ENCODE data around the gene NEGR1.

The NEGR1 gene

GRCh38 chr1:72018562-72018961 is 263.8 kb downstream of the NEGR1 start:
- no peak for TF ChIP-seq CTCF (IDR thresholded peaks at IDR 0.05; ENCODE audit: low read depth, low read length, missing control alignments)
- no peak for DNase-seq (ENCODE audit: low read depth)
- in situ Hi-C loops (cut with HindIII; ENCODE audit: low sequenced_read_pairs), result no loop called here

DNA sequence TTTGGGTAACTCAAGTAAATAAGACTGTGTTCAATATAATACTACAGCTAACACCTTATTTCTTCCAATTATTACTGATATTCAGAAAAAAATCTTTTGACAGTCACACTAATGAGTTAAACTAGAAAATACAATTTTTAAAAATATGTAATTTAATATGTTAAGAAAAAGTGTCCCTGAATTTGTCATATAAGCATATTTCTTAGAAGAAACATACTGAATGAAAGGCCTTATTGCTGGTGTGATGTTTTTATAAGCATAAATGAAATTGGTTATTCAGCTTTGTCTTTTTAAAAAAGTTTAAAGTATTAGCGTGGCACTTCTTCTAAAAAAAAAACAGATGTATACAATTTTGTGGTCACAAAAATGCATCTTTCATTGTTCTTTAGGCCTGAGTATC is 267.3 kb downstream of the NEGR1 start:
- no peak for DNase-seq (ENCODE audit: low read depth)
- no peak overlapping the region for H3K4me3 ChIP-seq (ENCODE audit: low read depth, low read length)
- no peak for TF ChIP-seq CTCF (IDR thresholded peaks at IDR 0.05; ENCODE audit: low read depth, low read length, missing control alignments)
- in situ Hi-C loops (cut with HindIII; ENCODE audit: low sequenced_read_pairs), result no loop called here

More at GRCh38 chr1:72018562-72018961, 263.8 kb downstream of the NEGR1 start:
- H3K4me3 ChIP-seq (ENCODE audit: low read depth, low read length), result no peak overlapping the region

DNA sequence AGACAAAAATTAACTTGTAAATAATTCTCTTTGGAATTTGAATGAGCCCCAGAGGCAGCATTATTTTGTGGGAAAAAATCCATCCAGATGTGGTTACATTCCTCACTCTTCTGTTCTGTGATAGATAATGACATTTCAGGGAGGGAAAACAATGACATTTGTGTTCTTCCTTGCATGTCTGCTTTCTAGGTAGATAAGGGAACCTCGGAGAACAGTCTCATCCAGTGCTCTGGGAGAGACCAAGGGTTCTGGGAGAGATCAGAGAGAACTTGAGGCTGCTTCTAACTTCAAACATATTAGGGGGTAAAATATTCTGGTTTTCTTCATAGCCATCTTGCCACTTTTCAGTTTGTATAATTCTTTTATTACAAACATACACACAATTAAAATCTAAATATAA is 269.2 kb downstream of the NEGR1 start:
- TF ChIP-seq CTCF (IDR thresholded peaks at IDR 0.05; ENCODE audit: low read depth, low read length, missing control alignments), result no peak
- in situ Hi-C loops (cut with HindIII; ENCODE audit: low sequenced_read_pairs), result no loop called here
- H3K4me3 ChIP-seq (ENCODE audit: low read depth, low read length), result no peak overlapping the region
- no peak for DNase-seq (ENCODE audit: low read depth)

DNA sequence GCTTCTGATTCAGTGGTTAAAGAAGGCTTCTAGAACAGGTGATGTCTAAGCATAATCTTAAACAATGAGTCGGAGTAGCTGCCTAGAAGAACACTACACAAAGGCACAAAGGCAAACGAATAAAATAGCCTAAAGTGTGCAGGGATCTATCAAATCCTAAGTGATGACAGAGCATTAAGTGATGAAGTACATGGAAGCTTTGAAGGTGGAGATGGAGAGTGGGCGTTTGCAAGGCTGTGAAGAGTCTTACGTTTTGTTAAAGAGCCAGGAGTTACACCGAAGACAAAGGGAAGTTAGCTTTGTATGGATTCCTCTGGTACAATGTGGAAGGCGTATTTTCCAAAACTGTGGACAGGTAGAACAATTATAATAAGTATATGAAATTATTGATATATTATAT is 270.6 kb downstream of the NEGR1 start:
- in situ Hi-C loops (cut with HindIII; ENCODE audit: low sequenced_read_pairs), result no loop called here
- no peak for TF ChIP-seq CTCF (IDR thresholded peaks at IDR 0.05; ENCODE audit: low read depth, low read length, missing control alignments)
- no peak for DNase-seq (ENCODE audit: low read depth)
- H3K4me3 ChIP-seq (ENCODE audit: low read depth, low read length), result no peak overlapping the region

- no peak overlapping the region for H3K4me3 ChIP-seq (ENCODE audit: low read depth, low read length)
- no peak for DNase-seq (ENCODE audit: low read depth)
- TF ChIP-seq CTCF (IDR thresholded peaks at IDR 0.05; ENCODE audit: low read depth, low read length, missing control alignments), result no peak
- in situ Hi-C loops (cut with HindIII; ENCODE audit: low sequenced_read_pairs), result no loop called here
Measured at GRCh38 chr1:72010094-72010431, 272.3 kb downstream of the NEGR1 start.

GRCh38 chr1:72009173-72010093 is 272.9 kb downstream of the NEGR1 start:
- TF ChIP-seq CTCF (IDR thresholded peaks at IDR 0.05; ENCODE audit: low read depth, low read length, missing control alignments), result no peak
- in situ Hi-C loops (cut with HindIII; ENCODE audit: low sequenced_read_pairs), result no loop called here
- no peak for DNase-seq (ENCODE audit: low read depth)
- H3K4me3 ChIP-seq (ENCODE audit: low read depth, low read length), result no peak overlapping the region
